ENCODE measurements around the gene ARFGAP2. TPM values are rescaled to one million over a fixed set of nuclear protein-coding genes. Genes with fewer than 3 reads are reported as not detected.

ARFGAP2 gene
- total RNA-seq, 4 donors from 2014 or later = 92.5 to 141 (median 120) TPM

DNA sequence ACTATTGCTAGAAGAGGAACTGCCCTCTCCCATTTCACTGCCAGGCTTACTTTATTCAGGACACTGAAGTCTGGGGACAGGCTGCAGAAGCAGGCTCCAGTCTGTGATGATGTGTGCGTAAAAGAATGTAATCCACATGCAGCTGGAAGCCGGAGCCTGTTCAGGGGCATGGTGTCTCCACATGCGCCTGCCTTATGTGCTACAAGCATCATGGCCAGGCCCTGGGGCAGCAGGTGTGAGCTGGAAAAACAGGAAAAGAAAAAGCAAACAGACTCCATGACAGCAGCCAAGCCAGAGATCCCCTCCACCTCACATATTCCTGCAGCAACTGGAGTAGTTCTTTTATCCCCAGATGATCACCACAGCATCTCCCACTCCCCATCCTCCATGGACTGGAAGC lies 33.4 kb downstream of the ARFGAP2 start:
- DNase-seq (ENCODE audit: extremely low spot score) = no peak
- peaks cover under 1 to 13% (median 12%) of the 10 kb centered on the region in 4 donors for H3K4me1 ChIP-seq
- H3K9me3 ChIP-seq = no peaks in the 10 kb centered on the region
- no peak overlapping the region for H3K27ac ChIP-seq (replicated peaks in 1 of 4)
- no peaks in the 10 kb centered on the region for H3K27me3 ChIP-seq
- H3K4me3 ChIP-seq = no peak overlapping the region
- intact Hi-C loops (cut with DNase I) = no loop called here
- H3K36me3 ChIP-seq = peaks cover 0 to 6% (median 2%) of the 10 kb centered on the region in 4 donors
- TF ChIP-seq, protein P1, sequence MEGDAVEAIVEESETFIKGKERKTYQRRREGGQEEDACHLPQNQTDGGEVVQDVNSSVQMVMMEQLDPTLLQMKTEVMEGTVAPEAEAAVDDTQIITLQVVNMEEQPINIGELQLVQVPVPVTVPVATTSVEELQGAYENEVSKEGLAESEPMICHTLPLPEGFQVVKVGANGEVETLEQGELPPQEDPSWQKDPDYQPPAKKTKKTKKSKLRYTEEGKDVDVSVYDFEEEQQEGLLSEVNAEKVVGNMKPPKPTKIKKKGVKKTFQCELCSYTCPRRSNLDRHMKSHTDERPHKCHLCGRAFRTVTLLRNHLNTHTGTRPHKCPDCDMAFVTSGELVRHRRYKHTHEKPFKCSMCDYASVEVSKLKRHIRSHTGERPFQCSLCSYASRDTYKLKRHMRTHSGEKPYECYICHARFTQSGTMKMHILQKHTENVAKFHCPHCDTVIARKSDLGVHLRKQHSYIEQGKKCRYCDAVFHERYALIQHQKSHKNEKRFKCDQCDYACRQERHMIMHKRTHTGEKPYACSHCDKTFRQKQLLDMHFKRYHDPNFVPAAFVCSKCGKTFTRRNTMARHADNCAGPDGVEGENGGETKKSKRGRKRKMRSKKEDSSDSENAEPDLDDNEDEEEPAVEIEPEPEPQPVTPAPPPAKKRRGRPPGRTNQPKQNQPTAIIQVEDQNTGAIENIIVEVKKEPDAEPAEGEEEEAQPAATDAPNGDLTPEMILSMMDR (IDR thresholded peaks at IDR 0.05) = no peak
- no peak for TF ChIP-seq EP300 (IDR thresholded peaks at IDR 0.05)
- no peak for TF ChIP-seq POLR2AphosphoS5 (IDR thresholded peaks at IDR 0.05)
- TF ChIP-seq POLR2A (IDR thresholded peaks at IDR 0.05; ENCODE audit: low read depth) = no peak
- 27% methylated on average over 3 of the region's 3 CpGs for WGBS

GRCh38 chr11:47139878-47140277 lies 36.8 kb downstream of the ARFGAP2 start:
- DNase-seq (ENCODE audit: extremely low spot score) = no peak
- Histone ChIP-seq H3K4me3 (no peak overlapping the region), H3K27ac (replicated peaks in 1 of 4) (no peak overlapping the region), H3K9me3 (no peaks in the 10 kb centered on the region), H3K27me3 (no peaks in the 10 kb centered on the region), H3K36me3 (peaks cover 8 to 22% (median 16%) of the 10 kb centered on the region in 4 donors), H3K4me1 (peaks cover 0 to 12% (median 11%) of the 10 kb centered on the region in 4 donors)
- intact Hi-C loops (cut with DNase I) = no loop called here
- 89% methylated on average over 4 of the region's 4 CpGs for WGBS
- TF ChIP-seq POLR2AphosphoS5 (IDR thresholded peaks at IDR 0.05) = no peak
- TF ChIP-seq, protein P1 (IDR thresholded peaks at IDR 0.05) = no peak
- no peak for TF ChIP-seq EP300 (IDR thresholded peaks at IDR 0.05)
- no peak for TF ChIP-seq POLR2A (IDR thresholded peaks at IDR 0.05; ENCODE audit: low read depth)

- TF ChIP-seq POLR2A (IDR thresholded peaks at IDR 0.05; ENCODE audit: low read depth) = no peak
- TF ChIP-seq, protein P1 (IDR thresholded peaks at IDR 0.05) = no peak
- TF ChIP-seq POLR2AphosphoS5 (IDR thresholded peaks at IDR 0.05) = no peak
- no peak for TF ChIP-seq EP300 (IDR thresholded peaks at IDR 0.05)
- no peak overlapping the region for H3K4me3 ChIP-seq
- peaks cover 8 to 22% (median 16%) of the 10 kb centered on the region in 4 donors for H3K36me3 ChIP-seq
- intact Hi-C loops (cut with DNase I) = no loop called here
- H3K4me1 ChIP-seq = peaks cover 0 to 1% (median under 1%) of the 10 kb centered on the region in 4 donors
- DNase-seq (ENCODE audit: extremely low spot score) = no peak
- H3K27ac ChIP-seq (replicated peaks in 1 of 4) = no peak overlapping the region
- H3K27me3 ChIP-seq = no peaks in the 10 kb centered on the region
- 100% methylated on average over 2 of the region's 2 CpGs for WGBS
- no peaks in the 10 kb centered on the region for H3K9me3 ChIP-seq
Observed at GRCh38 chr11:47137476-47137875, 39.2 kb downstream of the ARFGAP2 start.

- no peak overlapping the region for H3K27ac ChIP-seq (replicated peaks in 1 of 4)
- intact Hi-C loops (cut with DNase I) = no loop called here
- H3K4me3 ChIP-seq = no peak overlapping the region
- DNase-seq (ENCODE audit: extremely low spot score) = no peak
- H3K27me3 ChIP-seq = no peaks in the 10 kb centered on the region
- H3K9me3 ChIP-seq = no peaks in the 10 kb centered on the region
- 84% methylated on average over 3 of the region's 3 CpGs for WGBS
- no peak for TF ChIP-seq POLR2A (IDR thresholded peaks at IDR 0.05; ENCODE audit: low read depth)
- no peak for TF ChIP-seq EP300 (IDR thresholded peaks at IDR 0.05)
- H3K36me3 ChIP-seq = peaks cover 8 to 22% (median 16%) of the 10 kb centered on the region in 4 donors
- H3K4me1 ChIP-seq = no peaks in the 10 kb centered on the region
Observed at GRCh38 chr11:47136921-47137320, 39.8 kb downstream of the ARFGAP2 start.

- no peak for TF ChIP-seq POLR2AphosphoS5 (IDR thresholded peaks at IDR 0.05)
- TF ChIP-seq EP300 (IDR thresholded peaks at IDR 0.05) = no peak
- TF ChIP-seq, protein P1 (IDR thresholded peaks at IDR 0.05) = no peak
- TF ChIP-seq POLR2A (IDR thresholded peaks at IDR 0.05; ENCODE audit: low read depth) = no peak
- DNase-seq (ENCODE audit: extremely low spot score) = no peak
- intact Hi-C loops (cut with DNase I) = no loop called here
- peaks cover 8 to 22% (median 16%) of the 10 kb centered on the region in 4 donors for H3K36me3 ChIP-seq
- 89% methylated on average over 3 of the region's 3 CpGs for WGBS
- no peak overlapping the region for H3K27ac ChIP-seq (replicated peaks in 1 of 4)
- no peaks in the 10 kb centered on the region for H3K27me3 ChIP-seq
- H3K4me1 ChIP-seq = no peaks in the 10 kb centered on the region
- no peak overlapping the region for H3K4me3 ChIP-seq
- H3K9me3 ChIP-seq = no peaks in the 10 kb centered on the region
Observed at GRCh38 chr11:47136327-47136726, 40.4 kb downstream of the ARFGAP2 start.
